WI38 (cell line): Measurements from ENCODE around the gene MTMR3.

Experiments used
- H3K4me3 ChIP-seq: 2 replicates; pipeline ENCODE4 v1.5.1; 2011; ENCODE audit warnings: low read depth, mild to moderate bottlenecking, control low read depth, low read length
- CTCF ChIP-seq: IDR thresholded peaks from 2 replicates; pipeline ENCODE4 v1.5.1; 2012; ENCODE audit warnings: low read depth, mild to moderate bottlenecking, control low read depth, low read length

Gene MTMR3

GRCh38 chr22:29994027-29994715, 111.2 kb downstream of the MTMR3 start:
- no peak for TF ChIP-seq CTCF
- H3K4me3 ChIP-seq: no peak overlapping the region

- no peak overlapping the region for H3K4me3 ChIP-seq
- TF ChIP-seq CTCF: no peak
These were observed 112.0 kb downstream of the MTMR3 start for GRCh38 chr22:29994943-29995342.

- no peak for TF ChIP-seq CTCF
- H3K4me3 ChIP-seq: no peak overlapping the region
These were observed 114.1 kb downstream of the MTMR3 start for GRCh38 chr22:29997107-29997506.

- no peak for TF ChIP-seq CTCF
- no peak overlapping the region for H3K4me3 ChIP-seq
These were observed 114.5 kb downstream of the MTMR3 start for GRCh38 chr22:29997516-29997915.

- H3K4me3 ChIP-seq: no peak overlapping the region
- 0 out of 2 replicates have a peak, but pooled peaks have one; percentile 25 for TF ChIP-seq CTCF
These were observed 115.8 kb downstream of the MTMR3 start for GRCh38 chr22:29998627-29999384.

GRCh38 chr22:30000566-30000965, 117.6 kb downstream of the MTMR3 start:
- no peak overlapping the region for H3K4me3 ChIP-seq
- TF ChIP-seq CTCF: no peak

- TF ChIP-seq CTCF: no peak
- no peak overlapping the region for H3K4me3 ChIP-seq
These were observed 118.5 kb downstream of the MTMR3 start for GRCh38 chr22:30001459-30001858.
